GM19035 (cell line): ENCODE data around the gene PHF14.
A peak's percentile ranks its signal among the peaks of the same experiment; 100 is the strongest.

Source experiments
- ATAC-seq: cut with Tn5 transposase; IDR thresholded peaks from one replicate; pipeline ENCODE4 v1.9.1; 2021; ENCODE audit not compliant: unreplicated experiment

Gene PHF14

DNA sequence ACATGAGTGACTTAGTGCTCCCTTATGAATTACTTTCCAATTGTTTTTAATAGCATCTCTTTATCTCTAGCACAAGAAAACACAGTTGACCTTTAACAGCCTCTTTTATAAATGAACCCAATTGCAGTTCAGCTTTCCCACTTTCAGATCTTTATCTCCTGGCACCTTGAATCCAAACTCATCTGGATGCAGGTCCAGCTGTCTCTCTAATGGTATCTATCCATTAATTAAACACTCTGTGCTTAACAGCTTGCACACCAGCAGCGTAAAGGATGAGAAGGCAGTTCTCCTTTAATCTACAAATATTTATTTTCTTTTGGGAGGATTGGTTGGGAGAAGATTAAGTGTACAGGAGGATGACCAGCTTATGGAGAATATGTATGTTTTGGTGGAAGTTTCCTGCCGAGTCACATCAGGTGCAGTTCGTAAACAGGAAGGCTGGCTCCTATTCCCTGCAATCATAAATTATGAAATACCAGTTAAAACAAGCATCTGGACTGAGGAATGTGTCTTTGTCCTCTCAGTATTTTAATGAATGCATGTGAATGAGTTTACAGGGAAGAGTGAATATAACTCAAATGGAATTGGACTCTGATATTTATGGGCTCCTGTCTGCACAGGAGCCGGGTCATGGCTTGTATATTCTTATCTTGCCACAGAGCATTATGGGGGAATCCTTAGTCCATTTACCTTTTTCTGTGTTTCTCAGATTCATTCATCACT, 232.7 kb downstream of the PHF14 start:
- ATAC-seq, result no peak

DNA sequence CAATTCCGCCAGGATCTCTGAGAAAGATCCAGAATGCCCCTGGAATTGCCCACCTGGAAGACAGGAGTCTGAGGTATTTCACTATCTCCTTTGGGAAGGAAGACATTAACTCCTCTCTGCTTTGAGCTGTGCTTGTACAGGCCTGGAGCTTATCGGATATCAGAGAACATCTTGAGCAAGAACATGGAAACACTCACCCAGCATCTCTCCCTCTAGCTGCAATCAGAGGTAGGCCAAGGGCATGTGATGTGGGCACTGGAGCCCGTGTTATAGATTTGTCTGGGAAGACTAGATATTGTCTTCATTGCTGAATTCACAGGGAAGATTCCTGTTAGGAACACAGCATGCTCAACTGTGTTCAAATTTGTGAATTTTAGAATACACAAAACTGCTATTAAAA, 233.9 kb downstream of the PHF14 start:
- no peak for ATAC-seq

- no peak for ATAC-seq
Measured at GRCh38 chr7:11208883-11209465, 235.3 kb downstream of the PHF14 start.

DNA sequence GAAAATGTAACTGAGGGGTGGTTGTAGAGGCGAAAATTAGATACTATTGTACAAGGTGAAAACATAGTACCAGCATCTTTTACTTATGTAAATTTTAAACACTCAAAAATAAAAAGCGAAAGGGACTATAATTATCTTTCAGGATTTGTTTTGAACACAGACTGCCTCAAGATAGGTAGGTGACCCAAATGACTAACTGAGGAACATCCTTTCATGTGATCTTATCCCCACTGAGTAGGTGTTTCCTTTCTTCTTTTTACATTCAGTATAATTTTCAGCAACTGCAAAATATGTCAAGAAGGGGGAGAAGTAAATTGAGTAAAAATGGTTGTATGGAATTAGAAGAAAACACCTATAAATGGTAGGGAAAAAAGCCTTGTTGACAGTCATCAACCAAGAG, 236.7 kb downstream of the PHF14 start:
- no peak for ATAC-seq

GRCh38 chr7:11212080-11212711, 238.5 kb downstream of the PHF14 start:
- peak; percentile 84 for ATAC-seq

- ATAC-seq, result no peak
Measured at GRCh38 chr7:11212816-11213215, 239.1 kb downstream of the PHF14 start.

DNA sequence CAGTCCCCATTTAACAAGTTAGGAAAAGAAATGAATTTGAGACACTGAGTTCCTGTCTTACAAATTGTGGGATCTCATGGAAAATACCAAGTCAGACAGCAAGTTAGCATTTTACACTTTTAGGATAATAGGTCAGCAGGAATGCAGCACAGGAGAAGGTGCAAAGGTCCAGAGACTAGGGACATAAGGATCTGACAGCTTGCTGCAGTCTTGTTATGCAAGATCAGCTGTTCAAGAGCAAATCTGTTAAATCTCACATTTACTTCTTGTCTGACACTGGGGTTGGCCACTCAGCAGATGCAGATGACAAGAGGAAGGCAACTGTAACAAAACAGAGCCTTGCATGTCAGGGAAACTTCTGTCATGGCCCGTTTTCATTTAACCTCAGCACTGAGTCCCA, 239.6 kb downstream of the PHF14 start:
- no peak for ATAC-seq

- no peak for ATAC-seq
Measured at GRCh38 chr7:11216276-11216675, 242.6 kb downstream of the PHF14 start.

DNA sequence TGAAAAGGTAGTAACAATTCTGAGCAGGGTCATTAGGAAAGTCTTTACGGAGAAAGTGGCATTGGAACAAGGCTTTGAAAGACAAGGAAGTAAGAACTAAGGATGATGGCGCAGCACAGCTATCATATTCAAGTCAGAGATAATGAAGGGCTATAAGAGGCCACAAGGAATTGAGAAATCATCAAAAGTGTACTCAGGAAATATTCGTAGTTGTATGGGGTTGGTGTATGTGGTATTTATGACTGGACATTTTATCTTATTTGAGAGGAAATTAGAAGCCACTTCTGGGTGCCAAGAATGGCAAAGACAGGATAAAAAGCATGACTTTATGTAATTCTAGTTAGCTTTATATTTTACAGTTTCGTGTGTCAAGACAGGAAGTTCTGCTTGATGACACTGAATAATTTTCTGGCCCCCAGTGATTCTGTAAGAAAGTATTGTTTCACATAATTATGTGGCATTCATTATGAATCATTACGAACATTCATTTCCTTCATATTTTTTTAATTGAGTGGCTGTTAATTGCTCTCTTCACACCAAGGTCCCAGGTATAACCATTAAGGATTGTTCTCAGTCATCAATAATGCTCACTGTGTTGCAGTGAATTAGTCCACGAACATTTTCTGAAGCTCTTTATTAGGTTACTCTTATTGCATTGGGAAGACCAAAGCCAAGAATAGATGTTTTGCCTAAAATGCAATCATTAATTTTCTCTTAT, 244.3 kb downstream of the PHF14 start:
- no peak for ATAC-seq
